GM12878 (cell line): ENCODE results near the gene NOS1AP.

ENCODE experiments used
- BACH1 ChIP-seq: fragments of 450-650 bp; IDR thresholded peaks from 2 replicates; pipeline ENCODE4 v1.6.1; 2017; ENCODE audit warnings: mild to moderate bottlenecking, borderline replicate concordance
- EGR1 ChIP-seq, 2 experiments: IDR thresholded peaks; 1 replicate in 1 of 2; 2 replicates in 1 of 2; pipeline ENCODE4 v1.6.1; 2011 to 2012; ENCODE audit warnings: low read depth in 2 of 2, low read length in 2 of 2, borderline replicate concordance in 1 of 2, mild to moderate bottlenecking in 1 of 2, moderate library complexity in 1 of 2
- EP300 ChIP-seq, 2 experiments: fragments of 150-350 bp in 1 of 2; IDR thresholded peaks; 2 replicates each; pipeline ENCODE4 v1.6.1; 2011 to 2012; ENCODE audit warnings: low read depth in 2 of 2, low read length in 2 of 2, borderline replicate concordance in 1 of 2, improper control_type of control experiment in 1 of 2, inconsistent platforms in 1 of 2; ENCODE audit not compliant: control insufficient read depth in 1 of 2
- POLR2A ChIP-seq: IDR thresholded peaks from 2 replicates; pipeline ENCODE4 v1.6.1; 2011; ENCODE audit warnings: low read depth, mild to moderate bottlenecking, low read length
- POLR2AphosphoS5 ChIP-seq: IDR thresholded peaks from 2 replicates; pipeline ENCODE4 v1.6.1; 2011; ENCODE audit warnings: mild to moderate bottlenecking, low read length, inconsistent platforms
- RAD51 ChIP-seq: fragments of 450-650 bp; IDR thresholded peaks from 2 replicates; pipeline ENCODE4 v1.6.1; 2016; ENCODE audit warnings: moderate library complexity, mild to moderate bottlenecking, inconsistent platforms
- TAF1 ChIP-seq: IDR thresholded peaks from 2 replicates; pipeline ENCODE4 v1.6.1; 2011; ENCODE audit warnings: mild to moderate bottlenecking, low read depth, low read length, borderline replicate concordance
- TF ChIP-seq, protein P1 (sequence below), 3 experiments: IDR thresholded peaks in 2 of 3; conservative IDR thresholded peaks in 1 of 3; 2 replicates each; pipeline ENCODE4 v1.5.1; 2011; ENCODE audit warnings: low read depth in 3 of 3, low read length in 3 of 3, mild to moderate bottlenecking in 3 of 3, control low read depth in 2 of 3, moderate library complexity in 2 of 3, inconsistent platforms in 1 of 3, mixed read lengths in 1 of 3; ENCODE audit not compliant: control insufficient read depth in 2 of 3, insufficient read depth in 1 of 3; ENCODE audit errors: extremely low read depth in 1 of 3
- TF ChIP-seq, protein P2 (sequence below): fragments of 450-650 bp; conservative IDR thresholded peaks from 2 replicates; pipeline ENCODE4 v1.6.1; 2017; ENCODE audit warnings: mild to moderate bottlenecking, moderate library complexity

DNA sequence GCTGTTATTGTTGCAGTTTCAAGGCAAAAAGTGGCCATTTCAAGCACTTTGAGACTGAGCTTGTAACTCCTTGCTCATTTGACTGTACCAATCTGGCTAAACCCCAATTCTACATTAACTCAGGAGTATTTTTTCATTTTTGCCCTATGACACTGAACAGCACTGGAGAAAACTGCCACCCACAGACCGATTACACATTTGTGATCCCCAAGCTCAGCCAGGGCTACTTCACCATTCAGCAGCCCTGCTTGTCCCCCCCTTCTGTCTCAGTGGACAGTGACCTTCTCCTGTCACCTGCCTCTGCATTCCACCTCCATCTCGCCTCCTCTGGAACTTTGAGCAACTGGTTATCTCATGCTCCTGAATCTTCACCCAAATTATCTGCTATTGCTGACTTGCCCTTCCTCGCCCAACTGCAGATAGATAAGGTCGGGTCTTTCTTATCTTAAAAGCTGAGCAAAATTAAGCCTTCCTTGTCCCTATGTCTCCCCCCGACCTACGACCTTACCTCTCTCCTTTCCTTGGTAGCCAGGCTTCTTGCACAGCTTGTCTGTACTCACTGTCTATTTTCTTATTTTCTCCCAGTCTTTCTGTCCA is 281.9 kb downstream of the NOS1AP start:
- TF ChIP-seq POLR2AphosphoS5 (no peak), POLR2A (no peak), BACH1 (no peak), RAD51 (no peak), EGR1 (IDR thresholded peaks at IDR 0.05; ENCODE audit: borderline replicate concordance in 1 of 2, low read depth in 2 of 2, low read length in 2 of 2) (no peak), TAF1 (no peak), EP300 (IDR thresholded peaks at IDR 0.05; ENCODE audit: borderline replicate concordance in 1 of 2, control insufficient read depth in 1 of 2, low read depth in 2 of 2, low read length in 2 of 2) (no peak)
- TF ChIP-seq, protein P1, sequence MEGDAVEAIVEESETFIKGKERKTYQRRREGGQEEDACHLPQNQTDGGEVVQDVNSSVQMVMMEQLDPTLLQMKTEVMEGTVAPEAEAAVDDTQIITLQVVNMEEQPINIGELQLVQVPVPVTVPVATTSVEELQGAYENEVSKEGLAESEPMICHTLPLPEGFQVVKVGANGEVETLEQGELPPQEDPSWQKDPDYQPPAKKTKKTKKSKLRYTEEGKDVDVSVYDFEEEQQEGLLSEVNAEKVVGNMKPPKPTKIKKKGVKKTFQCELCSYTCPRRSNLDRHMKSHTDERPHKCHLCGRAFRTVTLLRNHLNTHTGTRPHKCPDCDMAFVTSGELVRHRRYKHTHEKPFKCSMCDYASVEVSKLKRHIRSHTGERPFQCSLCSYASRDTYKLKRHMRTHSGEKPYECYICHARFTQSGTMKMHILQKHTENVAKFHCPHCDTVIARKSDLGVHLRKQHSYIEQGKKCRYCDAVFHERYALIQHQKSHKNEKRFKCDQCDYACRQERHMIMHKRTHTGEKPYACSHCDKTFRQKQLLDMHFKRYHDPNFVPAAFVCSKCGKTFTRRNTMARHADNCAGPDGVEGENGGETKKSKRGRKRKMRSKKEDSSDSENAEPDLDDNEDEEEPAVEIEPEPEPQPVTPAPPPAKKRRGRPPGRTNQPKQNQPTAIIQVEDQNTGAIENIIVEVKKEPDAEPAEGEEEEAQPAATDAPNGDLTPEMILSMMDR (IDR thresholded peaks at IDR 0.05 in 2 of 3, conservative IDR thresholded peaks at IDR 0.05 in 1 of 3; ENCODE audit: control insufficient read depth in 2 of 3, extremely low read depth in 1 of 3, insufficient read depth in 1 of 3, low read depth in 3 of 3, low read length in 3 of 3) = no peak
- TF ChIP-seq, protein P2, sequence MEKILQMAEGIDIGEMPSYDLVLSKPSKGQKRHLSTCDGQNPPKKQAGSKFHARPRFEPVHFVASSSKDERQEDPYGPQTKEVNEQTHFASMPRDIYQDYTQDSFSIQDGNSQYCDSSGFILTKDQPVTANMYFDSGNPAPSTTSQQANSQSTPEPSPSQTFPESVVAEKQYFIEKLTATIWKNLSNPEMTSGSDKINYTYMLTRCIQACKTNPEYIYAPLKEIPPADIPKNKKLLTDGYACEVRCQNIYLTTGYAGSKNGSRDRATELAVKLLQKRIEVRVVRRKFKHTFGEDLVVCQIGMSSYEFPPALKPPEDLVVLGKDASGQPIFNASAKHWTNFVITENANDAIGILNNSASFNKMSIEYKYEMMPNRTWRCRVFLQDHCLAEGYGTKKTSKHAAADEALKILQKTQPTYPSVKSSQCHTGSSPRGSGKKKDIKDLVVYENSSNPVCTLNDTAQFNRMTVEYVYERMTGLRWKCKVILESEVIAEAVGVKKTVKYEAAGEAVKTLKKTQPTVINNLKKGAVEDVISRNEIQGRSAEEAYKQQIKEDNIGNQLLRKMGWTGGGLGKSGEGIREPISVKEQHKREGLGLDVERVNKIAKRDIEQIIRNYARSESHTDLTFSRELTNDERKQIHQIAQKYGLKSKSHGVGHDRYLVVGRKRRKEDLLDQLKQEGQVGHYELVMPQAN = no peak
